NCI-H226 (cell line): ENCODE data around the gene RGS7.
A peak's percentile ranks its signal among the peaks of the same experiment; 100 is the strongest.
"Not testable (repeated sequence)": the region's sequence is repeated elsewhere in the genome, so short reads cannot be mapped to it uniquely, and the experiment has no call there.

Source experiments
- DNase-seq: peaks from one replicate; pipeline ENCODE4 v3.0.0-alpha.2; 2015

RGS7 gene

GRCh38 chr1:240813720-240814119 is 543.3 kb downstream of the RGS7 start:
- no peak for DNase-seq

GRCh38 chr1:240811256-240811655 is 545.7 kb downstream of the RGS7 start:
- DNase-seq, result no peak

DNA sequence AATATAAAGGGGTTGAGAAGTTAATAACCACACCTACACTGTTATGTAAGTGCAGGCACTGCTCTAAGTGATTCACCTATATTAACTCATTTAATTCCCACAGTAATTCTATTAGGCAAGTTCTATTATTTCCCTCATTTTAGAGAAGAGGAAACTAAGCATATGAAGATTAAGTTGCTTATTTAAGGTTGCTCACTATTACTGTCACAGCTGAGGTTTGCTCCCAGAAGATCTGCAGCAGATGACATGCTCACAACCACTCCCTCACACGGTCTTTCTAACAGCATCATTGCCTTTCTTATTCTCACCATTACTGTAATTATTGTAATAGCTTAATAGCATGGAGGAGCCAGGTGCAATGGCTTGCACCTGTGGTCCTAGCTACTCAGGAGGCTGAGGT is 548.6 kb downstream of the RGS7 start:
- no peak for DNase-seq

- DNase-seq, result peak; percentile 25
Measured at GRCh38 chr1:240806200-240806745, 550.7 kb downstream of the RGS7 start.

GRCh38 chr1:240804475-240804874 is 552.5 kb downstream of the RGS7 start:
- DNase-seq, result peak; percentile 65

- DNase-seq, result peak; percentile 63
Measured at GRCh38 chr1:240803151-240803550, 553.9 kb downstream of the RGS7 start.

- no peak for DNase-seq
Measured at GRCh38 chr1:240802271-240802670, 554.7 kb downstream of the RGS7 start.

- no peak for DNase-seq
Measured at GRCh38 chr1:240801442-240801841, 555.6 kb downstream of the RGS7 start.

- no peak for DNase-seq
Measured at GRCh38 chr1:240800291-240800690, 556.7 kb downstream of the RGS7 start.

DNA sequence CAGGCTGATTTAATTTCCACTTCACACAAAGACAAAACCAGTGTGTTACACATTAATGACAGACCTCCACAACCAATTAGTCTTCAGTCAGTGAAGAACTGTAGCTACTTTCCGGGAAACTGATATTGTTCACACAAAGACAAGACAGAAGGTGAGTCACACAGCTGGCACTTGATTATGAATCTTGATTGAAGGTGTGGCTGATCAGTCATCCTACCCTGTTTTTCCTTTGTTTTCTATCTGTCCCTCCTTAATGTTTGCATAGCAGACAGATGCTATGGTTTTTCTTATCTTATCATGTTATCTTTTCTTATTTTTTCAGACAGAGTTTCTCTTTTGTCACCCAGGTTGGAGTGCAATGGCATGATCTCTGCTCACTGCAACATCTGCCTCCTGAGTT is 560.0 kb downstream of the RGS7 start:
- peak; percentile 22 for DNase-seq

DNA sequence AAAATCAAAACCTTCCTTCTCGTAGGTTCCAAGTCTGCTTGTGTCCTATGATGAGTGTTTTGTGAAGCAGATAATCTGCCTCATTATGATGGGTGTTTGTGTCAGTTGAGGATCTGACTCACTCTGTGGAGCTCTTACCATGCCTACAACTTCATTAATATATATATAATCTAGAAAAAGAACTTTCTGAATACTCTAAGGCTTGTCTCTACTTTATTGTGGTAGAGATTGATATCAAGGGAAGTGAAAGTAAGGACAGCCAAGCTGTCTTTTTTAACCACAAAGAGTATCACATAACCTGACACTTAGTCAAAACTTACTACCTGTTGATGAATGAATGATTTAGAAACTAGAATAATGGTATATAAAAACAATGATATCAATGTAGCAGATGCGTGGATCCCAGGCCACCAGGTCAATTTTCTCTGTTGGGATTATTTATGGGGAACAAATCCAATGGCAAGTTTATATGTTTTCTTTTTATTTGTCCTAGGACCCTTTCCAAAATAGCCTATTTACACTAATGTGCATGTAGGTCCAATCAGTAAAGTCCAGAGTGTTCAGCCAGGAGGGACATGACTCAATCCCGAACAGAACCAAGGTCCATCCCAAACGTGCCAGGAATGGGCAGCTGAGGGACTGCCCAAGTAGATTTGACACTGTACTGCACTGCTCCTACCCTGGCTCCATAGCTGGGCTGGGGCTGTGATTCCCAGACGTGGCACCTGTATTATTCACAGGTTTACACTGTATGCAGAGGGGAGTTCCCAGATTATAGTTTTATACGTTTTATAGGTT is 562.8 kb downstream of the RGS7 start:
- no peak for DNase-seq

DNA sequence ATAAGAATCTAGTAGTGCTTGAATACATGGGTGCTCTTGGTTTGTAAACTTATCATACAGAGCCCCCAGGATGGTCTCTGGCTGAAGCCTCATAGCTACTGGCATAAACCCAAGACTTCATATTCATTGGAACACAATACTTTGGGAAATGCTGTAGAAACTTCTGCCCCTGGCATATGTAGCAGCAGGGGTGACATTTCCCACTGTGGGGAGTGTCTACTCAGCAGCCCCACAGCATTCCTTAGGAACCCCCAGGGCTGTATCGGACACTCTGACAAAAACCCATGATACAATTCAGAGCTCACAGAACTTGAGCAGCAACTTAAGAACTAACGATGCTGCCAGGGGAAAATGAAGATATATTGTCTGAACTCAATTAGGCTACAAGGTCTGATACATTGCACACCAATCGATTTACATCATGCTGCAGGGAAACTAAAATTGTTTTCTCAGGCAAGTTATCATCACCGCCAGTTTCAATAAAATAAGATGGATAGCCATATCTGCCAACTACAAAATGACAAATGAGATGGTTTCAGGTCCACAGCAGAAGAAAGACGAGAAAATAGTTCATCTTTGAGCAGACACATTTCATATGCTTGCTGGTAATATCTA is 564.0 kb downstream of the RGS7 start:
- no peak for DNase-seq

- no peak for DNase-seq
Measured at GRCh38 chr1:240790856-240791255, 566.1 kb downstream of the RGS7 start.

GRCh38 chr1:240786880-240787279 is 570.1 kb downstream of the RGS7 start:
- no peak for DNase-seq

GRCh38 chr1:240784776-240785175 is 572.2 kb downstream of the RGS7 start:
- DNase-seq, result no peak

DNA sequence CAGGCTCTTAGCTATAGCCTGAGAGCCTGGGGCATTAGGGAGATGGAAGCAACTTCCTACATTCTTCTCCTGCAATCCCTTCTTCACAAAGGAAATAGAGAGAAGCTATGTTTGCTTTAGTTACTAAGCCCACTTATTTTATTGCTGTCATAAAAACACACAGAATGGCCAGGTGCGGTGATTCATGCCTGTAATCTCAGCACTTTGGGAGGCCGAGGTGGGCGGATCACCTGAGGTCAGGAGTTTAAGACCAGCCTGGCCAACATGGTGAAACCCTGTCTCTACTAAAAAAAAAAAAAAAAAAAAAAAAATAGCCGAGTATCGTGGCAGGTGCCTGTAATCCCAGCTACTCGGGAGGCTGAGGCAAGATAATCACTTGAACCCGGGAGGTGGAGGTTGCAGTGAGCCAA is 573.3 kb downstream of the RGS7 start:
- peak; percentile 22 for DNase-seq

DNA sequence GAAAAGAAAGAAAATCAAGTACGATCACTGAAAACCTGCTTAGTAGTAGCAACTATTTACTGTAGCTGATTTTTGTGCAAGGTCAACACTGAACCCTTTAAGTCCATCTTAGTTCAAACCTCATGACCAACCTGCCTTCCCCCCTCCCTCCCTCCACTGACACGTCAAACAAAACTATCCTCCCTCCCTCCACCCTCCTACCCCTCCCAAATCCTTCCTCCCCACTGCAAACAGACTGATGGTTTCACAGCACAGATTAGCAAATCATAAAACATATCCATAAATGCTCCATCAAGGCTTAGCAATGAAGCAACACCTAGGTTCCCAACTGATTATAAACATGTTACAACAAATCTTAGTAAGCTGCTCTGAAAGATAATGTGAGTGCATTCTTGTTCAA is 580.8 kb downstream of the RGS7 start:
- no peak for DNase-seq

DNA sequence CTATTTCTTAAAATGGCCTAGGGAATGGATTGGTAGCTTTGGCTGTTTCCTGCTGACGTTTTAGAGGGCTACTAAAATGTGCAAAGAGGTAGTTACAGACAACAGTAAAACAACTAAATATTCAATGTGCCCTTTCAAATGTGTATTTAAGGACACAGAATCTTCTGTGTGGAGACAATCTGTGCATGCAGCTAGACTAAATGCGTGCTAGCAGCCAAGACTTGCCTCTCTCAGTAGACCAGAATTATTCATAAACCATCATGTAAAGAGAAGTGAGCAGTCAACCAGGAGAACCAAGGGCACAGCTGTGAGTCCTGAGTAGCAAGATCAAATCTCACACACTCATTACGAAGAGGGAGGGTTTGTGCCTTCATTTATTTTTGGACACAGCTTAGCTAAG is 584.9 kb downstream of the RGS7 start:
- no peak for DNase-seq

DNA sequence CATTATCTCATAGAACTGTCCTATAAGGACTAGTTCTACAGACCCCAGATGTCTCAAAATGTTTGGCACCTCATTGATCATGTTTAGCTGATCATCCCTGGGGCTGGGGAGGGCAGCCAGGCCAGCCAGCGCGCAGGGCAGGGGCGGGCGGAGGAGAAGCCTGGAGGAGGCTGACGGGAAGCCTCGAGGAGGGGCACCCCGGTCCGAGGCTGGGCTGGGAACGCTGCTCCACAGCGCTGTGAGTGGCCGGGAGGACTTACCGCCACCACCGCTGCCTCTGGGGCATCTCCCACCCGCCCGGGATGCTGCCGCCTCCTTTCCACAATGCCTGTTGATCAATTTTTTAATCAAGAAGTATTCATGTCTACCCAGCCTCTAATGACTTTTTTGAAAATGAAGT is 585.6 kb downstream of the RGS7 start:
- DNase-seq, result no peak

DNA sequence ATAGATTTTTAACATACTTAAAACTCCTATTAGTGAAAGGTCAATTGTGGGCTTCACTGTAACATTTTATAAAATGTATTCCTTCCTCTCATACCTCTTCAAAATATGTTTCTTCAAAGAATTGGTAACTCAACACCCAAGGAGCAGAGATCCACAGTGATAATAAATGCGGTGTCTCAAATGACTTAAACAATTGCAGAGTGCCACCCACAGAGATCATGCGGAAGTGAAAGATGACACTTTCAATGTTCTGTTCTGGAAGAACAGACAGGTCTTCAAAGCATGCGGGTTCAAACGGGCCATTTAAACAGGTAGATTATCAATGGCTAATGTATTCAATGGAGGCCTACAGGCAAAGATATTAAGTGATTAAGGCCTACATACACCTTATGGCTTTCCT is 588.0 kb downstream of the RGS7 start:
- no peak for DNase-seq

DNA sequence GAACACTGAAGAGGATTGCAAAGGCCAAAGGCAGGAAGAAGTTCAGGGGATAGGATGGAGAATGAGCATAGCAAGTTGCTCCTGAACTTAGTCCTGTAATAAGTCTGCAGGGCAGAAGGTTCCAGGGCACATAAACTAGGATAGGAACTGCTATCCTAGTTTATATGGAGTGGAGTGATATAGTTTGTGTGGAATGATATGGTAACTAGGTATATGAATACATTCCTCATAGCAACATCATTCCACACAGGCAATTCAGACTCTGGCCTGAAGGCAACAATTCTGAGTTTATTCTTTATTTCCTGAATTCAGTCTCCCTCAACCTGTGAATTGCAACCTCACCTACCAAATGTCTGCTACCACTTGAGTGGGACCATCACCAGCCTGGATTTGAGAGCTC is 590.2 kb downstream of the RGS7 start:
- peak; percentile 43 for DNase-seq

DNA sequence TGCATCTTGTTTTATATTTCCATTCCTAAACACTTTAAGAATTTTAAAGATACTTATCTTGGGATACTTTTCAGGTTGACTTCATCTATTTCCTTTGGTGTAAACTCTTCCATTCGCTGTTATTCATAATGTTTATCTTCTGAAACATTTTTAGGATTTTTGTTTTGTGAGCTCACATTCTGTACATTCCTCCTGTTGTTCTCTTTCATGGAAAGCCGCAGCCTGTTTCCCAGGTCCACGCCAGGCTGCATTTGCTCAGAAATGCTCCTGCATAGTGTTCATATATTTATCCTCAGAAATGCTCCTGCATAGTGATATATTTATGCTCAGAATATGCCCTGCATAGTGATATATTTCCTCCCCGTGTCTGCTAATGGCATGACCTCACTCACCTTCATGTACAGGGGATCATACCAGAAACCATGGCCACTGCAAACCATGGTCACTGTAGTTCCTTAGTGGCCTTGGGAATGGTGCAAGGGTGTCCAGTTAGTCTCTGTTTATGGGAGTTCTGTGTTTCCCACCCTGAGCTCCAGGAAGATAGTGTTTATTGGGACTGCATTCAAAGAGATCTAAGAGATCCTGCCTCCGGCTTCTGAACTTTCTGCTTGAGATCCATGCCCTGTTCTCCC is 591.2 kb downstream of the RGS7 start:
- DNase-seq, result peak; percentile 73

DNA sequence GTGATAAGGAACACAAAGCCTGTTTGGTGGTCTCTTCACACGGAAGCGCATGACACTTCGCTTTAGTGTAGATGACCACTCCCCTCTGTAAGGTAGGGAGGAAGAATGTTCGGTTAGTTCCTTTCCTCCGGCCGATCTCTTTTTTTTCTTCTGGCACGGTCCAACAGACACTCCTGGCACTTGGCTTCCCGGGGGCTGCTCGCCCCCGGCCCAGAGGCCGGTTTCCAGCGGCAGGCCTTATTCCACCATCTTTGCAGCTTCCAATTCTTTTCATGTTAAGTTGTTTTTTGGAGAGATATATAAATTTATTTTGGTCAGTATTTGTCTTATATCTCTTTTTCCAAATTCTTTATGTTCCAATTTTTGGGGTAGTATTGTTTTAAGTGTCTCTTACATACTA is 593.2 kb downstream of the RGS7 start:
- DNase-seq, result no peak

- DNase-seq, result not testable (repeated sequence)
Measured at GRCh38 chr1:240763095-240763494, 593.9 kb downstream of the RGS7 start.
